MG63 (cell line): ENCODE results near the gene HAUS7. TPM values are rescaled to one million over a fixed set of nuclear protein-coding genes. Genes with fewer than 3 reads are reported as not detected.

Experiments
- DNase-seq: peaks from one replicate; pipeline ENCODE4 v3.0.0-alpha.2; 2020
- H3K27me3 ChIP-seq: fragments of 250-450 bp; sonication (Bioruptor Pico); 2 replicates; pipeline ENCODE4 v1.5.1; 2020; ENCODE audit warnings: mild to moderate bottlenecking, moderate library complexity
- H3K36me3 ChIP-seq: fragments of 250-450 bp; sonication (Bioruptor Pico); 2 replicates; pipeline ENCODE4 v1.5.1; 2020; ENCODE audit warnings: mild to moderate bottlenecking, moderate library complexity
- H3K4me3 ChIP-seq: fragments of 250-450 bp; sonication (Bioruptor Pico); 2 replicates; pipeline ENCODE4 v1.5.1; 2020; ENCODE audit warnings: mild to moderate bottlenecking, moderate library complexity
- H3K9me3 ChIP-seq: fragments of 250-450 bp; sonication (Bioruptor Pico); 2 replicates; pipeline ENCODE4 v1.5.1; 2020; ENCODE audit warnings: mild to moderate bottlenecking, moderate library complexity
- total RNA-seq: library from RNA; depleted of rRNA; stranded (reverse); fragments of >200 nt; shearing (Covaris generic); gene quantifications from 2 replicates; pipeline ENCODE4 v1.2.3, GENCODE V29; 2014; ENCODE audit warnings: low replicate concordance

HAUS7 gene
- total RNA-seq, 1 experiment from 2014 or later, result 42.4 TPM

DNA sequence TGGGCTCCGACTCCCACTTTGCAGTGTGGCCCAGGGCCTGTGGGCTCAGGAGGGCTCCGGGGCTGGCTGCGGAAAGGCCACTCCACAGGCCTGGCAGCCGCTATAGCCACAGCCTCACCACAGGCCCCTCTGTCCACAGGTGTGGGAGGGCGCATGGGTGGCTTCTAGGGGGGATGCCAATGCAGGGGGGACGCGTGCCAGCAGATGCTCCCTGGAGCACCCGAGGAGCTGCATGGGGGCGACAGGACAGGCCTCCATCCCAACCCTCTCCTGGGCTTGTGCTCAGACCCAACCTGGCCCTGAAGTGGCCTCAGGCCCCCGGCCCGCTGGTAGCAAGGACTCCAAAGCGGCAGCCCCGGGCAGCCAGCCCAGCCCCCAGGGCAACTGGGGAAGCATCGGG, 32.4 kb upstream of the HAUS7 start:
- no peak for DNase-seq
- Histone ChIP-seq H3K9me3 (no peaks in the 10 kb centered on the region), H3K27me3 (no peaks in the 10 kb centered on the region), H3K4me3 (no peak overlapping the region), H3K36me3 (peaks cover 41% of the 10 kb centered on the region)

DNA sequence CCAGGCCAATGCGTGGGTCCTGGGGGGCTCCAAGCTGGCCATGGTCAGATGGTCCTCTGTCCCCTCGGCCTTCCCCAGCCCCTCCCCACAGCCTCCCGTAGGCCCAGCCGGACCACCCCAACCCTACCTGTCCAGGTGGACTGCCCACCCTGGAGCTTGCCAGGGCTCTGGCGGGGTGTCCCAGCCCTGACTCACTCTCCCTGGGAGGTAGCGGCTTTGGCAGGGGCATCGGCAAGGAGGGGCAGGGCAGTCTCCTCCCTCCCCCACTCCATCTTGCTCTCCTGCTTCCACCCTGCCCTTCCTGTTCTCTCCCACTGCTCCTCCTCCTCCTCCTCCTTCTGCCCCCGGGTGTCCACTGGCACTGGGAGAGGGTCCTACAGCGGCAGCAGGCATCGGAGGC, 31.8 kb upstream of the HAUS7 start:
- Histone ChIP-seq H3K27me3 (no peaks in the 10 kb centered on the region), H3K4me3 (no peak overlapping the region), H3K9me3 (no peaks in the 10 kb centered on the region), H3K36me3 (peaks cover 37% of the 10 kb centered on the region)
- DNase-seq, result no peak

DNA sequence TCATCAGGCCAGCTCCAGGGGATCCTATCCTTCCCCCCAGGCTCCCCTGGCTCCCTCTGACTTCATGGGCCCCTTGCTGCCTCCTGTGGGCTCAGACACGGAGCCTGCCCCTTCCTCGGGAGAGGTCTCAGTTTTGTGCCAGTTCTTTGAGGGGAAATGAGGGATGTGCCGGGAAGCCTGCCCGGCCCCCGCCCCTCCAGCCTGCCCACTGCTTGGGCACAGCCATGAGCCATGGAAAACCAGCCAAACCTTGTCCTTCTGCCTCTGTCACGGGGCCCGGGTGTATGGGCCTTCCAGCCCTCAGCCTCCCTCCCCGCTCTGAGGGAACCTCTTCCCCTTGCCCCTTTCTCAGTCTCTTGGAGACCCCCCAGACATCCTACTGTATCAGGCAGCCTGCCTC, 31.2 kb upstream of the HAUS7 start:
- peak; percentile 59 for DNase-seq
- H3K36me3 ChIP-seq, result peaks cover 32% of the 10 kb centered on the region

DNA sequence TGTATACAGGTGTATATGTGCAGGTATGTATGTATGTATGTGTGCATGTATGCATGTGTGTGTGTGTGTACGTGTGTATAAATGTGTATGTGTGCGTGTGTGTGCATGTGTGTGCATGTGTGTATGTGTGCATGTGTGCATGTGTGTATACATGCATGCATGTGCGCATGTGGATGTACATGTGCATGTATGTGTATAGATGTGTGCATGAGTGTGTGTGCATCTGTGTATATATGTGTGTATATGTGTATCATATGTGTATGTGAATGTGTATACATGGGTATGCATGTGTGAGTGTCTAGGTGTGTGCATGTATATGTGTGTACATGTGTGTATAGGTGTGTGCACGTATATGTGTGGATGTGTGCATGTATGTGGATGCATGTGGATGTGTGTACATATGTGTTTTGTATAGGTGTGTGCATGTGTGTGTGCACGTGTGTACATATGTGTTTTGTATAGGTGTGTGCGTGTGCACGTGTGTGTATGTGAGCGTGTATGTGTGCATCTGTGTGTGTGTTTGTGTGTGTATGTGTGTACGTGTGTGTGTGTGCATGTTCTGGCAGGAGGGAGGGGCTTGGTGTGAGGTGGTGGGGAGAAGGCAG, 30.4 kb upstream of the HAUS7 start:
- no peak overlapping the region for H3K4me3 ChIP-seq
- peaks cover 40% of the 10 kb centered on the region for H3K36me3 ChIP-seq
- DNase-seq, result no peak
- no peaks in the 10 kb centered on the region for H3K9me3 ChIP-seq
- no peaks in the 10 kb centered on the region for H3K27me3 ChIP-seq

More for the DNA sequence above, 31.2 kb upstream of the HAUS7 start:
- H3K27me3 ChIP-seq, result no peaks in the 10 kb centered on the region
- H3K9me3 ChIP-seq, result no peaks in the 10 kb centered on the region
- no peak overlapping the region for H3K4me3 ChIP-seq

DNA sequence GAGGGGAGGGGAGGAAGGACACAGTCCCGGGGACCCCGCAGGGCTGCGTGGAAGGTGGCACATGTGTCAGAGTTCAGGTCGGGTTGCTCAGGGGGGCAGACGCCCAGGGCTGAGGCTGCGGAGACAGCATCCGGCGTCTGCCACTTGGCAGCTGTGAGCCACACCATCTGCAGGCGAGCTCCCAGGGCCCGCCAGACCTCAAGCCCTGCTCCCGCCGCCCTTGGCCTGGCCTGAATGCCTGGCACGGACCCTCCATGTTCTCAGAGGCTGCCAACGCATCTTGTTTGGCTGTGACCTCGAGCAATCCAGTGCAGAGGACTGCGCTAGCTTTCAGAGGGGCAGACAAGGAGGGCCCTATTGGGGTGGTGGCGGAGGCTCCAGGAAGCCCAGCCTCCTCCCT, 29.5 kb upstream of the HAUS7 start:
- Histone ChIP-seq H3K36me3 (peaks cover 44% of the 10 kb centered on the region), H3K4me3 (peak overlapping the region; percentile 26), H3K27me3 (no peaks in the 10 kb centered on the region), H3K9me3 (no peaks in the 10 kb centered on the region)
- DNase-seq, result peak; percentile 88

DNA sequence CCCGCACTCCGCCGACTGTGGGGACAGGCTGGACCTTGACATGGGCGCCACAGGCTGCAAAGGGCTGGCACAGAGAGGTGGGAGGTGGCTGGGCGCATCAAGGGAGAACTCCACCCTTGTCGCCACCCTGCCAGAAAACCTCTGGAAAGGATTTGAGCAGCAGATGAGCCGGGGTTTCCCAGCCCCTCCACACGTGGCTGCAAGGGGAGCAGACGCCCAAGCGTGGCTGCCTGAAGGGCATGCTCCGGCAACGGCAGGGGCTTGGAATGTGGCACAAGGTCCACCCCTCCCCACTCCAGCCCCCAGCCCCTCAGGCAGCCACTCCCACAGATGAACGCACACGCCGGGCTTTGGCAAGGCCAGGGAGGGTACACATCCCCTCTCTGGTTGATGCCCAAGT, 29.0 kb upstream of the HAUS7 start:
- Histone ChIP-seq H3K9me3 (no peaks in the 10 kb centered on the region), H3K27me3 (no peaks in the 10 kb centered on the region), H3K4me3 (peak overlapping the region; percentile 26), H3K36me3 (peaks cover 44% of the 10 kb centered on the region)
- peak; percentile 80 for DNase-seq

DNA sequence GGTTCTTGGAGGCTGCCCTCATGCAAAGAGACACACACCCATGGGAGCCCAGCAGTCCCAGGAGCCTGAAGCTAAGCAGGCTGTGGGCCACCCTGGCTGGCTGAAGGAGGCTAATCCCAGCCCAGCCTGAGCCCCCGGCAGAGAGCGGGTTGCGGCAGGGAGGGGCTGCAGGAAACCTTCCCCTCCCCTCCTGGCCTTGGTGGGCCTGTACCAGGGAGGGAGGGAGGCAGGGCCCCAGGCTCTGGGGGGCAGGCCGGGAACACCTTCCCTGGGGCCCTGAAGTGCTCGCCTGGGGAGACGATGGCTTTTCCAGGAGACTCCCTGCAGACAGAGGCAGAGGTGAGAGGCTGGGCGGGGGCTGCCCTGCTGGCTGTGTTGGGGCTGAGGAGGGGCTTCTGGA, 28.1 kb upstream of the HAUS7 start:
- Histone ChIP-seq H3K4me3 (peak overlapping the region; percentile 26), H3K27me3 (no peaks in the 10 kb centered on the region), H3K9me3 (no peaks in the 10 kb centered on the region), H3K36me3 (peaks cover 43% of the 10 kb centered on the region)
- no peak for DNase-seq

DNA sequence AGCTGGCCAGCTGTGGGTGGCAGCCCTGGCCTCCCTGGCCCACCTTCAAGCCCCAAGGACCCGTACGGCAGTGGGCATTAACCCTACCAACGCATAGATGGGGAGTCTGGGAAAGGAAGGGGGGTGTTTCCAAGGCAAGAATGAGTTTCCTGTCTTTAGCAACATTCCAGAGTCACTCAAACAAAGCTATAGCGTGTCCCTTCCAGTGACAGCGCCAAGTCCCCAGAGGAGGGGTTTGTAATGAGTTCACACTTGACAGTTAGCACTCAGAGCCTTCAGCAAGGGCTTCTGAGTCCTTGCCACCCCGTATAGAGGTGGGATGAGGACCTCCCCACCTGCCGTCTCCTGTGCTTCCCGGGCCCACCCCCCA, 26.2 kb upstream of the HAUS7 start:
- no peak for DNase-seq
- peaks cover 33% of the 10 kb centered on the region for H3K36me3 ChIP-seq
- no peaks in the 10 kb centered on the region for H3K27me3 ChIP-seq
- no peaks in the 10 kb centered on the region for H3K9me3 ChIP-seq
- peak overlapping the region; percentile 74 for H3K4me3 ChIP-seq

DNA sequence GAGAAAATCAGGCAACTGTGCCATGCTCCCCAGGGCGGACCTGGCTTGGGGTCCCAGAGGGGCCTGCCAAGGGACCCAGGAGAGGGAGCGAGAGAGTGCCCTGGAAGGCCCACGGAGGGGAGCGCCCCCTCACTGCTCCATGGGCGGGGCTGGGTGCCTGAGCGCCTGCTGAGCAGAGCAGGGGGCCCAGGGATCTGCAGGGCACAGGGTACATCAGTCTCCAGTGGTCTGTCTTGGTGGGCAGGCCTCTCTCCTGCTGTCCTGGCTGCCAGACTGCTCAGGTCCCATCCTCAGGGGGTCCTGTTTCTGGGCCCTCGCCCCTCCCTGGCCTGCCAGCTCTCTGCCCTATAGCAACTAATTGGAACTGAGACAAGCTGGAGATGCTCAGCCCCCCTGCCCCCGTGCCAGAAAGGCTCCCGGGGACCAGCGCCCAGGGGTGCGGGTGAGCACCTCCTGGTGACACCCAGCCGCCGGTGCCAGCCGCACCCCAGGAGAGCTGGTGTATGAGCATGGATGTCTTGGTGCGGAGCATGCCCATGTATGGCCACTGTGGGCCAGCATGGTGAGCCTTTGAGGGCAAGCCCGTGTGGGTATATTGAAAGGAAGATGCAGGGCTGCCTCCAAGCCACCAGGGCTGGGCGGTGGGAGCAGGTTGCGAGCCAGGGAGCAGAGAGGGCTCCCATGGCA, 25.7 kb upstream of the HAUS7 start:
- no peaks in the 10 kb centered on the region for H3K27me3 ChIP-seq
- H3K9me3 ChIP-seq, result no peaks in the 10 kb centered on the region
- peaks cover 32% of the 10 kb centered on the region for H3K36me3 ChIP-seq
- DNase-seq, result no peak
- peak overlapping the region; percentile 74 for H3K4me3 ChIP-seq

DNA sequence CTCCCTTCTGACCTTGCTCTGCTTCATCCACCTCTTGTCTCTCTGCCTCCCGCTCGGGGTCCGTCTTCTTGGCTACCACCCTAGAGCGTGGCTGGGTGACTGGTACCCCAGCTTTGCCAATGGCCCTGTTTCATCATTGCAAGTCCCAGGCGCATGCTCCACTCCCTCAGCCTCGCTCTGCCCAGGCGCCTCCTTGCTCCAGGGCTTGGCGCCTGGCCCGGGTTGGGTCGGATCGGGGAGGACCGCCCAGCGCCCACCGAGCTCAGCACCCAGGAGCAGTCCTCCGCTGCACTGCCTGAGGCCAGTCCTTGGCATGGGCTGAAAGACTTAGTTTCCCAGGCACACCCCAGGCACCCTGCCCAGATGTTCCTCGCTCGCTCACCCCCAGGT, 25.0 kb upstream of the HAUS7 start:
- peaks cover 25% of the 10 kb centered on the region for H3K36me3 ChIP-seq
- no peaks in the 10 kb centered on the region for H3K9me3 ChIP-seq
- no peaks in the 10 kb centered on the region for H3K27me3 ChIP-seq
- peak overlapping the region; percentile 74 for H3K4me3 ChIP-seq
- peak; percentile 61 for DNase-seq

DNA sequence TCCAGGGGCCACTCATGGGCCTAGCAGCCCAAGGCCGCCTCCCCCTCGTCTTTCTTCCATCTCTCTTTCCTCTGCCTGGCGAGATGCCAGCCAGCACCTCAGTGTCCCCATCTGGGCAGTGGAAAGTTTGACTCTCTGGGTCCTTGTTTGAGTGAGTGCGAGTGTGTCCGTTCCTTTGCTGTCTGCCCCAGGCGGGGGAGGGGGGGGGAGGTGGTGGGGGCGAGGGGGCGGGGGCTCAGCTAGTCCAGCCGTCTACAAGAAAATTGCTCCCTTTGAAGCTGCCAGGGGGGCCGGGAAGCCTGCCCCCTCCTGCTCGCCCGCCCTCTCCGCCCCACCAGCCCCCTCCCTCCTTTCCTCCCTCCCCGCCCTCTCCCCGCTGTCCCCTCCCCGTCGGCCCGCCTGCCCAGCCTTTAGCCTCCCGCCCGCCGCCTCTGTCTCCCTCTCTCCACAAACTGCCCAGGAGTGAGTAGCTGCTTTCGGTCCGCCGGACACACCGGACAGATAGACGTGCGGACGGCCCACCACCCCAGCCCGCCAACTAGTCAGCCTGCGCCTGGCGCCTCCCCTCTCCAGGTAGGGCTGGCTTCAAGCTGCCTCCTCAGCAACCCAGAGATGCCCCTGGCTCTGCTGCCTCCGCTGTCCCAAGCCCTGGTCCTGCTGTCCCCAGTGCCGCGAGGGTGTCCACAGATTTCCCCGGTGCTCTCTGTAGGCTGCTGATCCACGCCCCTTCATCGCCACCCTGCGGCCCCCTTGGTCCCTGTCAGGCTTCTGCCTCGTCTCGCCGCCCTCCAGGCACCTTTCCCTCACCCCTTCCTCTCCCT, 24.4 kb upstream of the HAUS7 start, which contains the start of gene BGN:
Gene BGN, plus strand, starts transcription at position 440 of the 821 bp plus-strand sequence. CDS start 9,652 bp downstream, outside the sequence.
- DNase-seq, result peak; percentile 85
- no peaks in the 10 kb centered on the region for H3K9me3 ChIP-seq
- no peaks in the 10 kb centered on the region for H3K27me3 ChIP-seq
- peaks cover 24% of the 10 kb centered on the region for H3K36me3 ChIP-seq
- H3K4me3 ChIP-seq, result peak within 1 kb of the TSS; percentile 74

DNA sequence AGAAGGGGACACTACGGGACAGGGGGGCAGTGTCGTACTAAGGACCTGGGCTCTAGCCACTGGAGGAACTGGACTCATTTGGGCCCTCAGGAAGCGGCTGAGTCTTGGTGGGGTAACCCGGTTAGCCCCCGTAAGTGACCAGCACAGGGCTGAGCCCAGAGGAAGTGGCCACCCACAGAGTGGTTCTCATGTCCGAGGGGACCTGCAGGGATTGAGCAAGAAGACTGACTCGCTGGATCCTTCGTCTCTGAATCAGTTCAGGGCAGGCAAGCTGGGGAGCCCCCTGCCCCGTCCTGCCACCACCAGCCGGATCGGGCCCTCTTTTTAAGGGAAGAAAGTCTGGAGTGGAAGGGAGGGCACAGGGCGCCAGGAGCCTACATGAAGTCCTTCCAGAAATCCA, 23.7 kb upstream of the HAUS7 start:
- DNase-seq, result no peak
- peak overlapping the region; percentile 35 for H3K4me3 ChIP-seq
- H3K27me3 ChIP-seq, result no peaks in the 10 kb centered on the region
- peaks cover 22% of the 10 kb centered on the region for H3K36me3 ChIP-seq
- H3K9me3 ChIP-seq, result no peaks in the 10 kb centered on the region

DNA sequence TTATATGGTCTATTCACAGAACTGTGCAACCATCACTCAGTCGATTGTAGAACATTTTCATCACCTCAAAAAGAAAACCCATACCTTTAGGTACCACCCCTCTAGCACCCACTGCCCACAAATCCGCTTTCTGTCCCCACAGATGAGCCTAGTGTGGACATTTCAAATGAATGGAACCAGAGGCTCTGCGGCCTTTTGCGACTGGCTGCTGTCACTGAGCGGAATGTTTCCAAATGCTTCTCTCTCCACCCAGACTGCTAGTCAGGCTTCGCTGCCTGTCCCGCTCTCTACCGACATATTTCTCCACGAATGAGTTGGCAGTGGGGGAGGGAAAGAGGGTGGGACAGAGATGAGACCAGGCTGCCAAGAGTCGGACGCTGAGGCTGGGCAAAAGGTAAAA, 22.7 kb upstream of the HAUS7 start:
- Histone ChIP-seq H3K27me3 (no peaks in the 10 kb centered on the region), H3K9me3 (no peaks in the 10 kb centered on the region), H3K36me3 (peaks cover 16% of the 10 kb centered on the region), H3K4me3 (no peak overlapping the region)
- no peak for DNase-seq

DNA sequence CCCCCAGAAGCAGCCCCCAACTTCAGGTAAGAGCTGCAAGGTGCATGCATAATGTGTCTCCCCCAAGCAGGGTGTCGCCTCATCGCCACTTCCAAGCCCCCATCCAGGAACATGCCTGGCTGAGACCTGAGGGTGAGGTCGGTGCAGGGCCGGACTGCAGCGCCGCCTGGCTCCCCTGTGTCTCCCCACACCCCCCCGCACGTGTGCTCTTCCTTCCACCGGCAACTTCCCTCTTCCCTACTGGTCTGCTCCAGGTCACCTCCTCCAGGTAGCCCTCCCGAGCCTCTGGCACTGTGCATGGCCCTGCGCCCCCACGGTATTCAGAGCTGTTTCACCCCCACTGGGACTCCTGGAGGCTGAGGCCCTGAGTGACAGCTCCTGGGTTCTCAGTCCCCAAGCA, 22.2 kb upstream of the HAUS7 start:
- no peaks in the 10 kb centered on the region for H3K27me3 ChIP-seq
- H3K9me3 ChIP-seq, result no peaks in the 10 kb centered on the region
- H3K36me3 ChIP-seq, result peaks cover 13% of the 10 kb centered on the region
- no peak for DNase-seq
- no peak overlapping the region for H3K4me3 ChIP-seq

DNA sequence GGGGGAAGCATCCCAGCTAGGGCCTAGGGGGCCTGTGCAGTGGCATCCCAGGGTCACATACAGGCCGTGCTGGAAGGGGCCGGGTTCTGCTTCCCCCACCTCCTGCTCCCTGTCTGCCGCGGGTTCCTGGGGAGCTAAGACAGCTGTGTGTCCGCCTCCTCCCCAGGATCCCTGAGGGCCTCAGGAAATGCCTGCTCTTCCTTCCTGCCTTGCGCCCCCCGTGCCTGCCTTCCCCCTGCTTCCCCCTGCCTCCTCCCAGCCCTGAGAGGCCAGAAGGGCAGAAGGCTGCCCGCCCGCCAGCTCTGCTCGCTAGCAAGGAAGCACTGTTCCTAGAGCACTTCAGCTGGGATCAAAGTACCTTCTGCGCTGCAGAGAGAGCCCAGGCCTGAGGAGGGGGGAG, 21.5 kb upstream of the HAUS7 start:
- no peak for DNase-seq
- Histone ChIP-seq H3K27me3 (no peaks in the 10 kb centered on the region), H3K4me3 (no peak overlapping the region), H3K9me3 (no peaks in the 10 kb centered on the region), H3K36me3 (peaks cover 13% of the 10 kb centered on the region)

DNA sequence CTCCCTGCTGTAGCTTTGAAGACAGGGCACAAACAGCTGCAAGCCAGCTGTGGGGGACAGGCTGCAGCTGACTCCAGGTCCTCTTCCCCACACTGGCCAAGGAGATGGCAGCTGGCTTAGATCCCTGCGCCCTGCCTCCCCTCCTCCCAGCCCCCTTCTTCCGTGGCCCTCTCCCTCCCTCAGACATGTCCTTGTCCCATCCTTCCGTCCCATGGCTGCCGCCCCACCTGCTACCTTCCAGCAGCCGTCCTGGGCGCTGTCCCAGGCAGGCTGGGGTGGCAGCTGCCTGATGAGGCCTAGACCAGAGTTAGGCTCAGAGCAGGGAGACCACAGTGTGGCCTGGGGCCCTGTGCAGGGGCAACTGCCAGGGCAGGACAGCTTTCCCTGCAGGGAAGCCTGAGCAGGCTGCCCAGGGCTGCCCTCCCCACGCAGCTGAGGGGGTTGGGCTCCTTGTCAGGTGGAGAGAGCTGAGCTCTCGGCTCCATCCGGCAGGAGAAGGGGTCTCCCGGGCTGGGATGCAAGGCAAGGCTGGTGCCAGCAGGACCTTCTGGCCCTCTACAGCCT, 21.1 kb upstream of the HAUS7 start:
- H3K36me3 ChIP-seq, result peaks cover 10% of the 10 kb centered on the region
- no peak for DNase-seq
- H3K9me3 ChIP-seq, result no peaks in the 10 kb centered on the region
- H3K4me3 ChIP-seq, result no peak overlapping the region
- H3K27me3 ChIP-seq, result no peaks in the 10 kb centered on the region

DNA sequence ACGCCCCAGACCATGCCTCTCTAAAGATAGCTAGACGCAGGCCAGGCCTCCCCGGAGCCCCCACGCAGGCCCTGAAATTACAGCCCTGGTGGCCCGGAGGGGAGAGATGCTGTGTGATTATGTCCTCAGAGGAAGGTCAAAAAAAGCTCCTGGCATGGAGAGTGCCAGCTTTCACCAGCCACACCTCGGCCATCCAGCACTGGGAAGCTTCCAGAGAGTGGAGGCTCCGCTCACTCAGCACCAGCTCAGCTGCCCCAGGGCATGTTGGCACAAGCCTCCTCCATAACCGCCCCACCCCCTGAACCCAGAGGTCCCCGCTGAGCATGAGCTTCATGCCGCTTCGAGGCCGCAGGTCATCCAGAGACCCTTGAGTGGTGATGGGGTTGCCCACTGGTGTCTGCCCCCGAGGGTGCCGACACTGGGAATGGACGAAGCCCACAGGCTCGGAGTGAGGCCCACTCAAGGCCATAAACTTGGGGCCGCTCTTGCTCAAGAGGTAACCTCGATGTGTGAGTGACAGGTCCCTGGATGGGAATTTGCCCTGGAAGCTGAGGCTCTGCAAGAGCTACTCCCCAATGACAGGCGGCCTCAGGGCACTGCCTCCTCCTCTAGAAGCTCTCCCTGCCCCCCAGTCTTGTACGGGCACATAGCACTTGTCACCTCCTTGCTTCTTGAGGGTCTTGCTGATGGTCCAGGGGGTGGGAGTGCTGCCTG, 20.0 kb upstream of the HAUS7 start:
- Histone ChIP-seq H3K27me3 (no peaks in the 10 kb centered on the region), H3K36me3 (no peaks in the 10 kb centered on the region; the same call in 1 of the 2 replicates), H3K4me3 (no peak overlapping the region), H3K9me3 (no peaks in the 10 kb centered on the region)
- peak; percentile 53 for DNase-seq
